ENCODE measurements around the gene SLC25A21. TPM values are rescaled to one million over a fixed set of nuclear protein-coding genes. Genes with fewer than 3 reads are reported as not detected.
A peak's percentile ranks its signal among the peaks of the same experiment; 100 is the strongest.
"Not testable (repeated sequence)": the region's sequence is repeated elsewhere in the genome, so short reads cannot be mapped to it uniquely, and the experiment has no call there.

Gene SLC25A21
- total and polyA plus RNA-seq, 2 of the 13 experiments (the other 11 are each of a cell fraction or from before 2014, with no cell fraction given) = 1.9 to 2.9 TPM

DNA sequence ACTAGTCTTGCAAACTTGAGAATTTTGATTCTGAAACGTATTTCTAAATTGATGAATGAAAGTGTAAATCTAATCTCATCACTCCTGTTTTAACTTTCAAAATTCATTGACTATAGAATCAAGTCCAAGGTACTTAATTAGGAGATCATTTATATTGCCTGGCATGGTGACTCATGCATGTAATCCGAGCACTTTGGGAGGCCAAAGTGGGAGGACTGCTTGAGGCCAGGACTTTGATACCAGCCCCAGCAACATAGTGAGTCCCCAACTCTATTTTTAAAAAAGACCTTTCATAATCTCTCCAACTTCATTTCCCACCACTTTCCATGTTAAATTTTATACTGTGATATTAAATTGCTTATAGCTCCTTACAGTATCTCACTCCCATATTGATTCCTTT lies 22.3 kb upstream of the SLC25A21 start (continued):
- TF ChIP-seq, protein P1, sequence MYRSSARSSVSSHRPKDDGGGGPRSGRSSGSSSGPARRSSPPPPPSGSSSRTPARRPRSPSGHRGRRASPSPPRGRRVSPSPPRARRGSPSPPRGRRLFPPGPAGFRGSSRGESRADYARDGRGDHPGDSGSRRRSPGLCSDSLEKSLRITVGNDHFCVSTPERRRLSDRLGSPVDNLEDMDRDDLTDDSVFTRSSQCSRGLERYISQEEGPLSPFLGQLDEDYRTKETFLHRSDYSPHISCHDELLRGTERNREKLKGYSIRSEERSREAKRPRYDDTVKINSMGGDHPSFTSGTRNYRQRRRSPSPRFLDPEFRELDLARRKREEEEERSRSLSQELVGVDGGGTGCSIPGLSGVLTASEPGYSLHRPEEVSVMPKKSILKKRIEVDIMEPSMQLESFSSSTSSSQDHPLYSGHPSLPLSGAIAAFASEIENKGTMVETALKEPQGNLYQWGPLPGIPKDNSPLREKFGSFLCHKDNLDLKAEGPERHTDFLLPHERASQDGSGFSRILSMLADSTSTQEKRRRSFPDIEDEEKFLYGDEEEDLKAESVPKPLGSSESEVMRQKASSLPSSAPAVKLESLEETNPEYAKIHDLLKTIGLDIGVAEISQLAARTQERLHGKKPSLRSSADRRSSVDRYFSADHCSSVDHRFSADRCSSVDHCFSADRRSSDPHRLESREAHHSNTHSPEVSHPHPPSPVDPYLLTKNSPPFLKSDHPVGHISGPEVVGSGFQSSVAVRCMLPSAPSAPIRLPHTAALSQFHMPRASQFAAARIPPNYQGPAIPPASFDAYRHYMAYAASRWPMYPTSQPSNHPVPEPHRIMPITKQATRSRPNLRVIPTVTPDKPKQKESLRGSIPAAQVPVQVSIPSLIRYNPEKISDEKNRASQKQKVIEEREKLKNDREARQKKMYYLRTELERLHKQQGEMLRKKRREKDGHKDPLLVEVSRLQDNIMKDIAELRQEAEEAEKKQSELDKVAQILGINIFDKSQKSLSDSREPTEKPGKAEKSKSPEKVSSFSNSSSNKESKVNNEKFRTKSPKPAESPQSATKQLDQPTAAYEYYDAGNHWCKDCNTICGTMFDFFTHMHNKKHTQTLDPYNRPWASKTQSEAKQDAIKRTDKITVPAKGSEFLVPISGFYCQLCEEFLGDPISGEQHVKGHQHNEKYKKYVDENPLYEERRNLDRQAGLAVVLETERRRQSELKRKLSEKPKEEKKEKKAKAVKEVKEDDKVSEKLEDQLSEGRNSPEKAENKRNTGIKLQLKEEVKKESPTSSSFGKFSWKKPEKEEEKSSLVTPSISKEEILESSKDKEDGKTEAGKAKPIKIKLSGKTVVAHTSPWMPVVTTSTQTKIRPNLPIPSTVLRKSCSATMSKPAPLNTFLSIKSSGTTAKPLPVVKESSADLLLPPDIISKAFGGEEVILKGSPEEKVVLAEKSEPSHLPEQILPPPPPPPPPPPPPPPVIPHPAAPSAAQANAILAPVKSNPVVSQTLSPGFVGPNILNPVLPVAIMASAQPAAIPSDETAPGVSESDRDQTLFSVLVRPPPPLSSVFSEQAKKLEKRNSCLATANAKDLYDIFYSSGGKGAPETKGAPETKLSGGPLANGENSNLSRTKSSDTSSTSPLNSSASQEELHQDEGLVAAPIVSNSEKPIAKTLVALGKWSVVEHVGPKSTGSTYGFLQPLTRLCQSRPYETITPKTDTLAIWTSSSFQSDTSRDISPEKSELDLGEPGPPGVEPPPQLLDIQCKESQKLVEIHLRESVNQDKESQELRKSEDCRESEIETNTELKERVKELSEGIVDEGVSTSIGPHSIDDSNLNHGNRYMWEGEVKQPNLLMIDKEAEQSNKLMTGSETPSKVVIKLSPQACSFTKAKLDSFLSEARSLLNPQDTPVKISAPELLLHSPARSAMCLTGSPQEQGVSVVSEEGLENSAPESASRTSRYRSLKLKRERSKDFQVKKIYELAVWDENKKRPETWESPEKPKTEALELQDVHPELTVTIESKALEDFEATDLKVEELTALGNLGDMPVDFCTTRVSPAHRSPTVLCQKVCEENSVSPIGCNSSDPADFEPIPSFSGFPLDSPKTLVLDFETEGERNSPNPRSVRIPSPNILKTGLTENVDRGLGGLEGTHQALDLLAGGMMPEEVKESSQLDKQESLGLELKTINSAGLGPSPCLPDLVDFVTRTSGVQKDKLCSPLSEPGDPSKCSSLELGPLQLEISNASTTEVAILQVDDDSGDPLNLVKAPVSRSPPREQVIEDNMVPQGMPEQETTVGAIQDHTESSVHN (CRISPR knock-in tag; IDR thresholded peaks at IDR 0.05) = no peak
- TF ChIP-seq ZNF367 (CRISPR knock-in tag; IDR thresholded peaks at IDR 0.05; ENCODE audit: borderline replicate concordance) (no peak), ZMYM2 (CRISPR knock-in tag; IDR thresholded peaks at IDR 0.05) (0 out of 2 replicates have a peak, but pooled peaks have one; percentile 41)

DNA sequence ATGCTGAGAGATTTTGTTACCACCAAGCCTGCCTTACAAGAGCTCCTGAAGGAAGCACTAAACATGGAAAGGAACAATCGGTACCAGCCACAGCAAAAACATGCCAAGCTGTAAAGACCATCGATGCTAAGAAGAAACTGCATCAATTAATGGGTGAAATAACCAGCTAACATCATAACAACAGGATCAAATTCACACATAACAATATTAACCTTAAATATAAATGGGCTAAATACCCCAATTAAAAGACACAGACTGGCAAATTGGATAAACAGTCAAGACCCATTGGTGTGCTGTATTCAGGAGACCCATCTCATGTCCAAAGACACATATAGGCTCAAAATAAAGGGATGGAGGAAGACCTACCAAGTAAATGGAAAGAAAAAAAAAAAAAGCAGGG lies 17.3 kb upstream of the SLC25A21 start:
- H3K79me2 ChIP-seq (ENCODE audit: insufficient read depth, low read length); FAIRE-seq; H4K20me1 ChIP-seq (ENCODE audit: insufficient read depth, low read length); H3K27me3 ChIP-seq (ENCODE audit: control insufficient read depth in 1 of 2, insufficient read depth in 2 of 2, low read length in 2 of 2); H3K36me3 ChIP-seq (replicated peaks in 1 of 2; ENCODE audit: control insufficient read depth in 1 of 2, insufficient read depth in 2 of 2, low read length in 2 of 2); H3K9me3 ChIP-seq (ENCODE audit: low read length); H3K9ac ChIP-seq (ENCODE audit: insufficient read depth, low read depth, low read length); H3K4me3 ChIP-seq (replicated peaks in 1 of 3; ENCODE audit: insufficient read depth in 1 of 3, low read depth in 2 of 3, low read length in 3 of 3); DNase-seq (ENCODE audit: low spot score); CTCF ChIA-PET (ENCODE audit: low intra/inter-chr PET ratio, low total read pairs); H3K27ac ChIP-seq (ENCODE audit: extremely low read length, insufficient read depth, low read length); H3K4me2 ChIP-seq (ENCODE audit: low read depth, low read length); intact Hi-C loops (cut with micrococcal nuclease; ENCODE audit: unreplicated experiment); H2AFZ ChIP-seq (ENCODE audit: low read length); ATAC-seq; BruUV-seq (replicated peaks); in situ Hi-C loops (cut with HindIII; ENCODE audit: extremely low pct_ligation_motif_present, low pct_unique_long_range_greater_than_20kb): not testable (repeated sequence)
- POLR2A ChIA-PET = interaction anchor here (2.6 kb wide), 1 partner anchor 7 kb away, joined by 24 read pairs; the partner anchor contains the start of gene MIPOL1
- H3K4me1 ChIP-seq (ENCODE audit: insufficient read depth, low read length) = peaks cover 19% of the 10 kb centered on the region
- WGBS (ENCODE audit: low lambda C conversion rate) = 49% methylated on average over 2 of the region's 2 CpGs
